ENCODE results near the gene CACNA1C.

DNA sequence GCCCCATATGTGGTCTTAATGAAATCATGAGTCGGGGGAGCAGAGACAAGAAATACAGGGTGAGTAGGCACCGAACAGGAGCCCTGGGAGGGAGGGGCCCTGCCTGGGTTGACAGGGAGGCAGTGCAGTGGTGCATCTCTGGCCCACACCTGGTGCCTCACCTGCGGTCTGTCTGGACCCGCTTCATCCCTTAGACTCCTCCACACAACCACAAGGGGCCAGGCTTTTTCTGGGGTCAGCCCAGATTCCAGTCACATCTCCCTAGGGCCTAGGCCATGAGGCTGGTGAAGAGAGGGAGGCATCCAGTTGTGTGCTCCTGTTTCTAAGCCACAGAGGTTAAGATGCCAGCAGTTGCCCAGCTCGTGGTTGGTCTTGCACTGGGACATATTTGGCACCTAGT lies 398.7 kb downstream of the CACNA1C start:
- TF ChIP-seq, protein P1, sequence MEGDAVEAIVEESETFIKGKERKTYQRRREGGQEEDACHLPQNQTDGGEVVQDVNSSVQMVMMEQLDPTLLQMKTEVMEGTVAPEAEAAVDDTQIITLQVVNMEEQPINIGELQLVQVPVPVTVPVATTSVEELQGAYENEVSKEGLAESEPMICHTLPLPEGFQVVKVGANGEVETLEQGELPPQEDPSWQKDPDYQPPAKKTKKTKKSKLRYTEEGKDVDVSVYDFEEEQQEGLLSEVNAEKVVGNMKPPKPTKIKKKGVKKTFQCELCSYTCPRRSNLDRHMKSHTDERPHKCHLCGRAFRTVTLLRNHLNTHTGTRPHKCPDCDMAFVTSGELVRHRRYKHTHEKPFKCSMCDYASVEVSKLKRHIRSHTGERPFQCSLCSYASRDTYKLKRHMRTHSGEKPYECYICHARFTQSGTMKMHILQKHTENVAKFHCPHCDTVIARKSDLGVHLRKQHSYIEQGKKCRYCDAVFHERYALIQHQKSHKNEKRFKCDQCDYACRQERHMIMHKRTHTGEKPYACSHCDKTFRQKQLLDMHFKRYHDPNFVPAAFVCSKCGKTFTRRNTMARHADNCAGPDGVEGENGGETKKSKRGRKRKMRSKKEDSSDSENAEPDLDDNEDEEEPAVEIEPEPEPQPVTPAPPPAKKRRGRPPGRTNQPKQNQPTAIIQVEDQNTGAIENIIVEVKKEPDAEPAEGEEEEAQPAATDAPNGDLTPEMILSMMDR (IDR thresholded peaks at IDR 0.05): no peak
- no peak for TF ChIP-seq POLR2A (IDR thresholded peaks at IDR 0.05)

All from esophagus squamous epithelium (tissue), 4 donors.